Suprapubic skin (tissue), 4 donors: Measurements from ENCODE around the gene NOC4L.

Experiments used
- POLR2A ChIP-seq, 2 donors: fragments of 450-650 bp; IDR thresholded peaks; one replicate each; pipeline ENCODE4 v1.6.1; 2017; ENCODE audit warnings: antibody characterized with exemption in 2 of 2, mild to moderate bottlenecking in 2 of 2, moderate library complexity in 2 of 2
- POLR2AphosphoS5 ChIP-seq, 3 donors: sonication (generic); formaldehyde crosslinking; IDR thresholded peaks; one replicate each; pipeline ENCODE4 v1.6.1; 2017; ENCODE audit warnings: antibody characterized with exemption in 3 of 3
- TF ChIP-seq, protein P1 (sequence below), 2 donors: fragments of 200-600 bp in 1 of 2; fragments of 450-650 bp in 1 of 2; sonication (generic) in 1 of 2; IDR thresholded peaks; one replicate each; pipeline ENCODE4 v1.5.1; 2016 to 2019; ENCODE audit warnings: antibody characterized with exemption in 2 of 2, mild to moderate bottlenecking in 1 of 2, moderate library complexity in 1 of 2

DNA sequence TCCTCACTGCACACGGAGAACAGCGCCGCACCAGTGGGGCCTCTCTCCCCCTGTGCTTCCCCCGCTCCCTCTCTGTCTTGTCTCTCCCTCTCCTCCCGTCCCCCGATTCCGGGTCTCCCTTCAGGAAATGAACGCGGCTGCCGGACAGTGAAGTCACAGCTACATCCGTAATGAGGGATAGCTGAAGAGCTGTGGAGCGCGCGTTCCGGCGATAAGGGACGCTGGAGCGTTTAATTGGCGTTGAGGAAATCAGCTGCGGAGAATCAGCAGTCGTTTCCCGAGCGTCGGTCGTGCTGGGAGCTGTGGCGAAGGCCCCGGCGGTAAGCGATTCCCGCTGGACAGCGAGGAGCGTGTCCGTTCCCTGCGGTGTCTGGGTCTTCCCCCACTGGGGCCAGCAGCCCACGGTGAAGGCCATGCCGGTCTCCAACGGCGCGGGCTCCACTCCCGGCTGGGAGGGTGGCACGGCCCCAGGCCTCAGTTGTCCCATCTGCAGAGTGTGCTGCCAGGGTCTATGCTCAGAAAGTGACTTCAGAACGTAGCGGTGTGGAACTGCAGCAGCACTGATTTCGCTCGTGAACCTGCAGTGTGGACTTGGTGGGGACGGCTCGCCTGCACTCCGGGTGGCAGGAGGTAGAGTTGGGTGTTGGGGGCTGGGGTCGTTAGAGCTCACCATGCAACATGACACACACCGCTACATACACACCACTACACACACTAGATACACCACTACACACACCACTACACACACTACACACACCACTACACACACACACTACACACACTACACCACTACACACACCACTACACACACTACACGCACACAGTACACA, 10.9 kb downstream of the NOC4L start:
- no peak for TF ChIP-seq POLR2AphosphoS5 (IDR thresholded peaks at IDR 0.05)
- TF ChIP-seq, protein P1, sequence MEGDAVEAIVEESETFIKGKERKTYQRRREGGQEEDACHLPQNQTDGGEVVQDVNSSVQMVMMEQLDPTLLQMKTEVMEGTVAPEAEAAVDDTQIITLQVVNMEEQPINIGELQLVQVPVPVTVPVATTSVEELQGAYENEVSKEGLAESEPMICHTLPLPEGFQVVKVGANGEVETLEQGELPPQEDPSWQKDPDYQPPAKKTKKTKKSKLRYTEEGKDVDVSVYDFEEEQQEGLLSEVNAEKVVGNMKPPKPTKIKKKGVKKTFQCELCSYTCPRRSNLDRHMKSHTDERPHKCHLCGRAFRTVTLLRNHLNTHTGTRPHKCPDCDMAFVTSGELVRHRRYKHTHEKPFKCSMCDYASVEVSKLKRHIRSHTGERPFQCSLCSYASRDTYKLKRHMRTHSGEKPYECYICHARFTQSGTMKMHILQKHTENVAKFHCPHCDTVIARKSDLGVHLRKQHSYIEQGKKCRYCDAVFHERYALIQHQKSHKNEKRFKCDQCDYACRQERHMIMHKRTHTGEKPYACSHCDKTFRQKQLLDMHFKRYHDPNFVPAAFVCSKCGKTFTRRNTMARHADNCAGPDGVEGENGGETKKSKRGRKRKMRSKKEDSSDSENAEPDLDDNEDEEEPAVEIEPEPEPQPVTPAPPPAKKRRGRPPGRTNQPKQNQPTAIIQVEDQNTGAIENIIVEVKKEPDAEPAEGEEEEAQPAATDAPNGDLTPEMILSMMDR (IDR thresholded peaks at IDR 0.05), result no peak
- no peak for TF ChIP-seq POLR2A (IDR thresholded peaks at IDR 0.05)
